ENCODE measurements around the gene SNAI3.

The SNAI3 gene

DNA sequence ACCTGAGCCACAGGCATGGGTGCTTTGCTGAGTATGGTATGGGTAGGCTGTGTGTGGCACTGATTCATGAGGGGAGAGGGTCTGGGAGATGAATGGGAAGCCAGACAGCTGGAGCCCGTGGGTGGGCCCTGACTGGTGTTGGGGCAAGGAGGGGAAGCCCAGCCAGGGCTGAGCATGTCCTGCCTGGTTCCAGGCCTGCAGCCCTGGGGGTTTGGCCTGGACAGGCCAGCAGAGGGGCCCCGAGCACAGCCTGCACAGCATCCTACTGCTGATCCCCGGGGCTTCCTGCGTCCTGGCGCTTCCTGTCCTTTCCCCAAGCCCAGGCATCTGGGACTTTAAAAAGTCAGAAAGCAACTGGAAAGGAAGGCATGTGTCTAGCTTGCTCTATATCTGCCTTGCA, 18.8 kb downstream of the SNAI3 start:
- ATAC-seq: no peak
- no peak for DNase-seq

DNA sequence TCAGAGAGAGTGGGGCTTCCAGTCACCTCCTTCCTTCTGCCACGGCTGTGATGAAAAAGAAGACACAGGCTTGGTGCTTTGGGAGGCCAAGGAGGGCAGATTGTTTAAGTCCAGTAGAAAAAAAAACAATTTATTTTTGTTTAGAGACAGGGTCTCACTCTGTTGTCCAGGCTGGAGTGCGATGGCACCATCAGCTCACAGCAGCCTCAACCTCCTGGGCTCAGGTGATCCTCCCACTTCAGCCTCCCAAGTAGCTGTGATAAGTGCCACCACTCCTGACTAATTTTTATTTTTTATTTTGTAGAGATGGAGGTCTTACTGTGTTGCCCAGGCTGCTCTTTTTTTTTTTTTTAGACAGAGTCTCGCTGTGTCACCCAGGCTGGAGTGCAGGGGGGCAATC, 20.7 kb downstream of the SNAI3 start:
- no peak for ATAC-seq
- DNase-seq: no peak

DNA sequence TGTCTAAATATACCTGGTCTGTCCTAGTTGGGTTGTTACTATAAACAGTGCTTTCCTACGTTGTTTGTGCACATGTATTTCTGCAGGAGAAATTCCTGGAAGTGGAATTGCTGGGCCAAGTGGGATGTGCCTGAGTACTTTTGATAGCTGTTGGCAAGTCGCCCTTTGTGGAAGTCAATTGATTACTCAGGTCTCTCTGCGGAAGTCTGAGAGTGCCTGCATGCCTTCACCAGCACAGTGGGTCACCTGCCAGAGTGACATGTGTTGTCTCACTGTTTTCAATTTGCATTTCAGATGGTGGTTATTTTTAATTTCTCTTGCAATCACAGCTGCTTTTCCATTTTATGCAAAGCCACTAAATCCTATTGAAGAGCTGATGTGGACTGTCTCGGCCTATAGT, 21.2 kb downstream of the SNAI3 start:
- ATAC-seq (no peak), DNase-seq (no peak)

DNA sequence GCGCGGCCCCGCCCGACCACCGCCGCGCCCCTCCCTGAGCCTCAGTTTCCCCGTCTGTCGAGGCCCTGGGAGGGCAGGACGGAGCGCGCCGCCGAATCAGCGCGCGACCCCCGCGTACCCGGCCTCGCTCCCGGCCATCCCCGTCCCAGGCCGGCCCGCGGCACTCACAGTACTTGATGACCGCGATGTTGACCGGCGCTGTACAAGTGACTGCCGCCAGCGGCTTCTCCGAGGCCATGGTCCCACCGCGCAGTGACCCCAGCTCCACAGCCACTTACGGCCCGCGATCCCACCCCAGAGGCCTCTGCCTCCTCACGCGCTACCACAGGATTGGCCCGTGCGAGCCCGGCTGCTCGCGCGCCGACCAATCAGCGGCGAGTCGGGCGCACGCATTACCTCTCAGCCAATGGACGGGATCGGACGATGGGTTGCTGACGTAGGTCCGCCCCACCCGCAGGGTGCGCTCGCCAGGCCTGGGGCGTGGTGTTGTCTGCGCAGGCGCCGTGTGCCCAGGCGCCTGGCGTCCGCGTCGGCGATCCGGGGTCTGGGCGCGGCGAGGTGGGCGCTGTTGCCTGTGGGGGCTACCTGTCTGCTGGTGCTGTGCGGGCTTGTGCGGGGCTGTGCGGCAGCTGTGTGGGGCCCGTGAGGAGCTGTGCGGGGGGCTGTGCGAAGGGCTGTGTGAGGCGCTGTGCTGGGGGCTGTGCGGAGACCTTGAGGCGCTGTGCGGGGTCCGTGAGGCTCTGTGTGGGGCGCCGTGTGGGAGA, 23.3 kb downstream of the SNAI3 start, which contains the start of gene MVD:
Gene MVD, minus strand, starts transcription at position 249 of the 764 bp plus-strand sequence. Its CDS starts 11 bp downstream, at position 238.
- DNase-seq: peak; percentile 97
- ATAC-seq: peak; percentile 99

DNA sequence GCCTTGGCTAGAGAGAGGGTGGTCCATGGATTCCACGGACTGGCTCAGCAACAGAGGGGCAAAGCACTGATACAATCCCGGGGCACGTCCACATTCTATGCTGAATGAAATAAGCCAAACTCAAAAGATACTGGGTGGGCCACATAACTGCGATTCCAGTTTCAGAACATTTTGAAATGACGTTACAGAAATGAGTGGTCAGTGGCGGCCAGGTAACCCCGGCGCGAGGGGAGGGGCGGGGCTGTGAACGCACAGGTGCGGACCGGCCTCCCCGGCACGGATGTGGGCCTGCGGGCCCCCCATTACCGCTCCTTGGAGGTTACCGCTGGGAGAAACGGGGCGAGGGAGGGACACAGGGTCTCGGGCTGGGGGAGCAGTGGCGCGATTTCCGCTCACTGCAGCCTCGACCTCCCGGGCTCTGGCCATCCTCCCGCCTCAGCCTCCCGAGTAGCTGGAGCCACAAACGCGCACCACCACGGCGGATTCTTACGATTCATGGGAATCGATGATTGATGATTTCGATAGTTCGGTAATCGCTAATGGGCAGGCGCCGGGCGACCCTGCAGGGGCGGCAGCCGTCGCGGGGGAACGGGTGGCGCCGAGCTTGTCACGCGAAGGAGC, 24.0 kb downstream of the SNAI3 start:
- DNase-seq: no peak
- ATAC-seq: no peak

DNA sequence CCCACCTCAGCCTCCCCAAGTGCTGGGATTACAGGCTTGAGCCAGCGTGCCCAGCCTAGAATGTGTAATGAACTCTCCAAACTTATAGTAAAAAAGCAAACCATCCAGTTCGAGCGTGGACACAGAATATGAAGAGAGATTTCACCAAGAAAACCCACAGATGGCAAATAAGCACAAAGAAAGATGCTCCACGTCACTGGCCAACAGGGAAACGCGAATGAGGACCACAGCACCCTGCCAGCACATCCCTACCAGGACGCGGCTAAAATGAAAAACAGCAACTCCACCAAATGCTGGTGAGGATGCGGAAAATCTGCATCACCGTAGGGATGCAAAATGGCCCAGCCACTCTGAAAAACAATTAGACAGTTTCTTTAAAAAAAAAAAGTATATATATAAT, 24.8 kb downstream of the SNAI3 start:
- no peak for ATAC-seq
- DNase-seq: no peak

DNA sequence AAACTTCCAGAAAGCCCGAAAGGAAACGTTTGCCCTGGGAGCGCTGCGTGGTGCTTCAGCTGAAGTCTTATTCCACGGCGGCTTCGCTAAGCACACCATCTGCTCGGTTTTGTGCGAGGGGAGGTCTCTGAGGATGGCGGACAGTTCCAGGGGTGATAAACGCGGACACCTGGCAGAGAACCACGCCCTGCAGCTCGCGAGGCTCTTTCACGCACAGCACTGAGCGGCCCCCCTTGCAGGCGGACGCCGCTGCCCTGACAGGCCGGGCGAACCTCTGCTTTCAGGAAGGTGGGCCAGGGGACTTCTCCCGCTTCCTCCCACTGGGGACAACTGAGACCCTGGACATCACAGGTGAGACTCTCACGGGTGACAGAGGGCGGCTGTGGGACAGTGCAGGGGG, 27.1 kb downstream of the SNAI3 start:
- no peak for ATAC-seq
- no peak for DNase-seq

DNA sequence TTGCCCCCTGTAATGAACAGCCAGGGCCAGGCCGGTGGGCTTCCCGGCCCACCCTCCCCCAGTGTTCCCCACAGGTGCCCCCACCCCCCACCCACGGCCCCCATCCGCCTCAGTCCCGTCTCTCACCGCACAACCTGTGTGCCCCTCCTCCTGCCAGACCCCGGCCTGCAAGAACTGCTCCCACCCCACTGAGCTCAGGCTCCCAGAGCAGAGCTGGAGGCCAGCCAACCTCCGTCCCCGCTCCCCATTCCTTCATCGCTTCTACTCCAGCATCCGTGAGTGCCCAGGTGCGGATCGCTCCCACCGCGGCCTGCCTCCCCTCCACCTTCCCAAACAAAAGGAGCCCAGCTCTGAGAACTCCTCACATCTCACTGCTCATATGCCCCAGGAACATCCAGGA, 27.6 kb downstream of the SNAI3 start:
- ATAC-seq (no peak), DNase-seq (no peak)

DNA sequence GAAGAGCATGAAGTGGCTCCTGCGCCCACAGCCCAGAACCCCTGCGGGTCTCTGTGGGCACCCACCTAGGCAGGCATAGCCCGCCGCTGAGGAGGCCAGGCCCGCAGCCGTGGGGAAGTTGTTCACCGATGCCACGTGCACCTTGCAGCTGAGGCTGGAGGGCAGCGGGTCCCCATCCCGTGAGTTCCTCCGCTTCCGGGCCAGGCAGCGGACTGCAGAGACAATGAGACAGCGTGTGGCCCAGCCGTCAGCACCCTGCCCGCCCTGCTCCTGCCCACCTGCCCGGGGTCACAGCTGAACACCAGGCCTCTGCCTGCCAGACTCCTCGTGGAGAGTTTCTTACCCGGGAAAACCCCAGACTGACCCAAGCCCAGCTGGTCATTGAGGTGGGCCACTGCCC, 28.9 kb downstream of the SNAI3 start:
- DNase-seq (no peak), ATAC-seq (no peak)

DNA sequence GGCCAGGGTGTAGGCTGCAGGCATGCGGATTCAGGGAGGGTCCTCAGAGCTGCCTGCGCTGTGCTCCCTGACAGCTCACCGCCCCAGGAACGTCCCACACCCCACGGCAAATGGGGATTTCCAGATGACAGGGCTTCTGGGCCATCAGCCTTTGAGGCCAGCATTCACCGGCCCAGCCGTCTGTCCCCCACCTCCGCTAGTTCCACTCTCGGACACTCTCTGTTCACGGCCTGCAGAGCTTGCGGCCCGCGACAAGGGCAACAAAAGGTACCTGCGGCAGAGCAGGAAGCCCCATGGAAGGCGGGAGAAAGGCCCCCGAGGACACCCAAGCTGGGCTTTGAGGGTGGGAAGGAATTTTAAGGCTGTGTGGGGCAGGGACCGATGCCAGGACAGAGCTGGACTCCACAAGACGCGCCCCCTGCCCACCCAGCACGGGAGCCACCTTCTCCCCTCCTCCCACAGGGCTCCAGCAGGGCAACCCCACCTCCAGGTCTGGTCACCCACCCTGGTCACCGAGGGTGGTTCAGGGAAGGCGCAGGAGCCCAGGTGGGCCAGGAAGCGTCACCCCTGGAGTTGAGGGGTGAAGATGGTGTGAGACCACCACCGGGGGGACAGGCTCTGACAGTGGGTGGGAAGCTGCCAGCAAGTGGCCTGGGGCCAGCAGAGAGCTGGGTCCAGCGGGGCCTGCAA, 29.9 kb downstream of the SNAI3 start:
- DNase-seq (no peak), ATAC-seq (no peak)

DNA sequence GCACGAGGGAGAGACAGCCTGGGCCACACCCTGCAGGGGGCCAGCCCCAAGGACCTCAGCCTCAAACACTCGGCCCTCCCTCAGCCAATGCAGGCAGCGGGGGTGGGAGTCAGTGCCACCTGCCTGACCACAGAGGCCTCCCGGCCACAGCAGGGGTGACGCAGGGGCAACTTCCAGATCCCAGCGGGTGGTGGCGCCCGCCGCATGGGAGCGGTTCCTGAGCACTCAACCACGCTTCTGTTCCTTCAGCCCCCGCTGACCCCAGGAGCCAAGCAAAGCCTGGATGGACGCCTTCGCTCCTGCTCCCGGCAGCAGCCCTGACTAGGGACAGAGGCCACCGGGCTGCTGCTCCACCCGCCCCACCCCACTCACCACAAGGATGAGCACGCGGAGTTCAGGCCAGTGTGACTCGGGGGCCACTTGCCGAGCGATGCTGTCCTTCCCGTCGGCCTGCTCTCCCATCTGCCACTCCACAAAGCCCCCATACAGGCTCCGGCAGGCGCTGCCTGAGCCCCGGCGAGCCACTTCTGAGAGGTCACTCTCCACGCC, 30.5 kb downstream of the SNAI3 start:
- ATAC-seq (no peak), DNase-seq (no peak)

DNA sequence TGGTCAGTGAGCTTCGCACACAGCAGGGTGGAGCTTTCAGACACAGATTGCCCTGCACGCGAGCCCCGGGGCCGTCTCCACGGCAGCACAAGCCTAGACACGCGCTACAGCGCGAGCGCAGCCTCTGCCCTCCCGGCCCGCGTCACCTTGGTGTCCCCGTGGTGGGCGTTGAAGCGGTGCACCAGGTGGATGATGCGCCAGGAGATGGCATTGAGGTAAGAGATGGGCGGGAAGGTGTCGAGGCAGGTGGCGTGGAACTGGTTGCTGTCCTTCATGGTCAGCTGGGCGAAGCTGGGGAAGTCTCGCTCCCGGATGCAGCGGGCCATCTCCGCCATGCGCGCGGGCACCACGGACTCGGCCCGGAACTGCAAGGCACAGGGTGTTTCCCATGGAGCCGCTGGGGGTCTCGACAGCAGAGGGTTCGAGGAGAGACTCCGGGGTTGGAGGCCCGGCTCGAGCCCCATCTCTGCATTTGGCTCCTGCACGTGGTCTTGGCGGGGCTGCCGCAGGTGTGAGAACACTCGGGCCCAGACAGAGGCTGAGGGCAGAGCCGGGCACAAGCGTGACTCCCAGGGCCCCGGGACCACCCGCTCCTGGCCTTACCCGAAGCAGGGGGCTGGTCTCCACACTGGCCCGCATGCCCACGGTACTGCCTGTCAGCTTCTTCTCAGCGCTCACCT, 31.1 kb downstream of the SNAI3 start:
- DNase-seq: no peak
- no peak for ATAC-seq

DNA sequence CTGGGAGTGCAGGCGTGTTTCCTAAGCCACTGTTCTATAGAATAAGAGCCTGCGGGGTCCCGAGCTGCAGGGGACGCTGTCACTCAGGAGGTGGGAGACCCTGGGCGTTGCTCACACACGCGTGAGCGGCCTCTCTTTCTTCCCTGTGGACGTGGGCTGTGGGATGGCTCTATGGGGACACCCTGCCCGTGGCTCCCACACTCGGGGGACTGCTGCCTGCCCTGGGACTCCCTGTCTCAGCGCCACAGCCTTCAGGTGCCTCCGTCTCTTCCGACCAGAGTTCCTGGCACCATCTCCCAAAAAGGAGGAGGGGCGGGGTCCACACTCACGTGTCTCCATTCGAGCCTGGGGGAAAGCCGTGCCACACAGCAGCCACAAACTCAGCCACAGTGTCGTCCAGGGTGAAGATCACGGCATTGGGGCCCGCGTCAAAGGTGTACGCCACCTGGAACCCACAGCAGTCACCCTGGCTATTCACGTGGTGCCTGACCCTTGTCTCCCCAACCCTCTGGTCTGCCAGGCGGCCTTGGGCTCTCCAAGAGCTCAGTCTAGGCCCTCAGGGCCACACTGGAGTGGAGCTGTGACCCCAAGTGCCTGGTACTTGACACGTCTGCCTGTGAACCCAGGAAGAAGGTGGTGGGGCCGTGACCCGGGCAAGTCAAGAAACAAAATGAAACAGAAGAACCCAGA, 31.8 kb downstream of the SNAI3 start:
- DNase-seq (no peak), ATAC-seq (no peak)

DNA sequence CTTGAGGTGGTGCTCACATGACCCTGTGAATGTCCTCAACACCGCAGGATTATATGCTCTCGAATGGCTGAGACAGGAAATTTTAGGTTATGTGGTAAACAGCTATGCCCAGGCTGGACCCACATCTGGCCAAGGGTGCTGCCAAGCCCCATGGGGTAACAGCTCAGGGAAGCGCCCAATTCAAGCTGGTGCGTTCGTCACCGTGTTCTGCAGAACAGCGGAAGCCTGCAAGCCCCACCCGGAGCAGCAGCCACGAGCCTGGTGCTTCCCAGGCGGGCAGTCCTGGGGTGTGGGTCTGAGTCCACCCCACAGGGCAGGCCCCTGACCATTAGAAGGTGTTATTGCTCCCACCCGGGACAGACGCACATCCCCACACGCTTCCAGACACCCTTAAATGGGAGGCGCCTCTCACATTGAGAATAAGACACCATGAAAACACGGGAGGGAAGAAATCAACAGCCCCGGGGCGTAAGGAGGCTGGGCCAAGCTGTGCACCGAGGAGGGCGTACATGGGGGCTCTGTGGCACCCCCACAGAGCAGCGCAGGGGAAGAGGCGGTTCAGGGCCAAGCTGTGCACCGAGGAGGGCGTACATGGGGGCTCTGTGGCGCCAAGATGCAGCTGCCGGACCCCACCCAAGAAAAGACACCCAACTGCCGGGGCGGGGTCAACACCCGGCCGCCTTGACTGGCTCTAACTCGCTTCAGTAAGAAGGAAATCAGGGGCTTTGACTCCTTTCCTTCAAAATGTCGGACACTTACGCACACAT, 32.5 kb downstream of the SNAI3 start:
- no peak for DNase-seq
- no peak for ATAC-seq

DNA sequence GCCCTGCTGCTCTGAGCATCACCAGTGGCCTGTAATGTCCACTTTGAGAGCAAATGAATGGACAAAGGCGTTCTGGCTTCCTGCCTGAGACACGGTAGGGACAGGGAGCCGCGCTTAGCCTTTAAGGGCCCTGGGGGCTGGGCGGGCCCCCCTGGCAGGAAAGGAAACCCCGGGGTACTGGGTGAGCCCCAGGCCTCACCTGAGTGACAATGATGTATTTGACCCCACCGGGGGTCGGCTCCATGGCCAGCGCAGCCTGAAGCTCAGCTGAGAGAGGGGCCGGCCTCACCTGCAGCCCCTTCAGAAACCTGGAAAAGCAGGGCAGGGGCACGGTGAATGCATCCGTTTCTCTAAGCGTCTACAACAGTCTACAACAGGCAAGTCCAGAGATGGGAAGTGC, 33.2 kb downstream of the SNAI3 start:
- DNase-seq (no peak), ATAC-seq (no peak)

DNA sequence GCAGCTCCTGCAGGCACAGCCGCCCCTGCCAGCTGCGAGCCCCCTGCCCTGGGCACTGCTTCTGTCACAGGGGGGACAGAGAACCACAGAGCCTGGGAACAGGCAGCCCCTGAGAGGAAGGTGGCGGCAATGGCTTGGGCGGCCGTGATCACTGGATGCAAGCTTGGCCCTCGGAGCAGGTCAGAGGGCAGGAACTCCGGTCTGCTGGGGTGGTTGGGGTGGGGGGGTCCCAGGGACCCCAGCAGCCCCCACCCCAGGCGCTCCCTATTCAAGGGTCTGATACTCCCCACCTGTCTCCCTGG, 33.6 kb downstream of the SNAI3 start:
- no peak for ATAC-seq
- no peak for DNase-seq

DNA sequence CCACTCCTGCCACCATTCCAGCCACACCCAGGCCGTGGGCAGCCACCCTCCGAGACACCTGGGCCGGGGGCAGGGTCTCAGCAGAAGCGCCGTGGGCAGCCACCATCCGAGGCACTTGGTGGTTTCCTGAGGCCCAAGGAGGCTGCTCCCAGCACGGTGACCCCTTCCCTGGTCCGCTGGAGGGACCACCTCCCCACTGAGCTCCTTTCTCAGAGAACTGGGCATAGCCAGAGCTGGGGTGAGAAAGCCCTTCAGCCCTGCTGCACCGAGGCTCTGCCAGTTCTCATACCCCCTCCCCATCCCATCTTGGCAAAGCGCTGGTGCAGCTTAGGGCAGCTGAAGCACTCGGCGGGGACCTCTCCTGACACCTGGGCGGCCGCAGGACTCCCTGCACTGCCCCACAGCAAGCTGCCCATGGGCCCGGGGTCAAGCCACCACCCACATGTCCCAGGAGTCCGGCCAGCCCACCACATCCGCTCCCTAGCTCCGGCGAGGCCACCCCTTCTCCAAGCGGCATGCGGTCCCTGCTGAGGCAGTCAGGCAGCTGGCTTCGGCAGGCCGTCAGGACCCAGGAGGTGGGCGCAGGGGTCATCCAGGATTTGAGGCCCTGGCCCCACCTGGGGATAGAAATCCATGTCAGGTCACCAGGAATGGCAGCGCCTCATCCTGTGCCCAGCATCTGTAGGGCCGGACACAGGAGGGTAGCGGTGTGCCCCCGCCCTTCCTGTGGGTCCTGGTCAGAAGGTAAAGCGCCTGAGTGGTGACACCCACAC, 34.1 kb downstream of the SNAI3 start:
- ATAC-seq (no peak), DNase-seq (no peak)

DNA sequence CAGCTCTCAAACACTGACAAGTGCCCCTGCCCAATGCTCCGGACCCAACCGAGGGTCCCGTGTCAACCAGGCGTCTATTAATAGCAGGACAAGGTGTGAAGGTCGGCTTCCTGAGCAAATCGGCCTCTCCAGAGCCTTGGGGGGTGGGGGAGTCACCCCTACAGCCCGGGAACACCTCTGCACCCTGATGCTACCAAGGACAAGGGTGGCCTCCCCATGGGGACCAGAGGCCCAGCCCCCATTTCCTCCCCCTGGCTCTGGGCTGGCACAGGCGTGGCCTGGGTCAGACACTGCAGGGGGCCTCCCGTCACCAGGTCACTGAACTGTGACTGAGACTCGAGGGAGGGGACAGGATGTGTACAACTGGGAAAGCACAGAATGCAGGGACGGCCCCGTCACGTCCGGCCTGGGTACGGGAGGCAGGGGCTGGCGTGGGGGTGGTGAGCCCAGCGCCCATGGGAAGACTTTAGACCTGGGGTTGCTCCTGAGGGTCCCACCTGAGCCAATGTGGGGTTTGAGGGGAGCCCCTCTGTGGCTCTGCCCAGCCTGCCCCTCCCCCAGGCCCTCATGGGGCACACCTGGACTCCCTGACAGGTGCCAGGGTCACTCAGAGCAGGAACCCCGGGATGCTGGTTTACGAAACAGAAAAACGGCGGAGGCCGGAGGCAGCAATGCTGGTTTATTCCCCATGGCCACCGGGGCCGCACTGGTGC, 34.9 kb downstream of the SNAI3 start:
- peak; percentile 85 for DNase-seq

DNA sequence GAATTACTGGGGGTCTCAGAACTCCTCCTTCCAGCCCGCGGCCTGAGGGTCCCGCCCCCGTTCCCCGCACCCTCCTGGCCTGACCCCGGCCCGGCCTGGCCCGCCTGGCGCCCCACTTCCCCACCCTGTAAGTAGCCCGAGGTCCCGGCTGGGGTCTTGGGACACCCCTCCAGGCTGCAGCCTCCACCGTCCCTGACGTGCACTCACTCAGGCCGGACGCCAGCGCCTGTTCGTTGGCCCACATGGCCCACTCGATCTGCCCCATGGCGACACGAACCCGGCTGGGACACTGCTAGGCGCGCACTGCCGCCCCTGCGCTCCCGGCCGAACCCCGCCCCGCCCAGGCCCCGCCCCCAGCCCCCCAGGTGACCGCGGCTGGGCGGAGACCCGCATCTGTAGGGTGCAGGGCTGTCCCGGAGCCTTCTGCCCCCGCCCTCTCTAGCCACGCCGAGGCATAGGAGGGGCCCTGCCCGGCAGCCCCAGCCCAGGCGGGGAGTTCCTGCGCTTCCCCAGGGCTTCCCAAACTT, 35.5 kb downstream of the SNAI3 start, which contains the start of gene CYBA:
Gene CYBA, minus strand, starts transcription at position 305 of the 527 bp plus-strand sequence. Its CDS starts 40 bp downstream, at position 265.
- DNase-seq: peak; percentile 90
- peak; percentile 92 for ATAC-seq

More for the DNA sequence above, 34.9 kb downstream of the SNAI3 start:
- peak; percentile 92 for ATAC-seq

Data from stimulated activated naive CD8-positive, alpha-beta T cell treated with anti-CD3 and anti-CD28 coated beads, Interleukin-15, Interleukin-2, amounts not matched to agents 100 U/mL and 50 U/mL, for 24 hours (primary cell).